GM19025 (cell line): Measurements from ENCODE around the gene GALE.
A peak's percentile ranks its signal among the peaks of the same experiment; 100 is the strongest.
"Not testable (repeated sequence)": the region's sequence is repeated elsewhere in the genome, so short reads cannot be mapped to it uniquely, and the experiment has no call there.

Experiments
- ATAC-seq: cut with Tn5 transposase; IDR thresholded peaks from one replicate; pipeline ENCODE4 v1.9.1; 2021; ENCODE audit warnings: mild to moderate bottlenecking, low read depth, moderate library complexity; ENCODE audit not compliant: unreplicated experiment

The GALE gene

DNA sequence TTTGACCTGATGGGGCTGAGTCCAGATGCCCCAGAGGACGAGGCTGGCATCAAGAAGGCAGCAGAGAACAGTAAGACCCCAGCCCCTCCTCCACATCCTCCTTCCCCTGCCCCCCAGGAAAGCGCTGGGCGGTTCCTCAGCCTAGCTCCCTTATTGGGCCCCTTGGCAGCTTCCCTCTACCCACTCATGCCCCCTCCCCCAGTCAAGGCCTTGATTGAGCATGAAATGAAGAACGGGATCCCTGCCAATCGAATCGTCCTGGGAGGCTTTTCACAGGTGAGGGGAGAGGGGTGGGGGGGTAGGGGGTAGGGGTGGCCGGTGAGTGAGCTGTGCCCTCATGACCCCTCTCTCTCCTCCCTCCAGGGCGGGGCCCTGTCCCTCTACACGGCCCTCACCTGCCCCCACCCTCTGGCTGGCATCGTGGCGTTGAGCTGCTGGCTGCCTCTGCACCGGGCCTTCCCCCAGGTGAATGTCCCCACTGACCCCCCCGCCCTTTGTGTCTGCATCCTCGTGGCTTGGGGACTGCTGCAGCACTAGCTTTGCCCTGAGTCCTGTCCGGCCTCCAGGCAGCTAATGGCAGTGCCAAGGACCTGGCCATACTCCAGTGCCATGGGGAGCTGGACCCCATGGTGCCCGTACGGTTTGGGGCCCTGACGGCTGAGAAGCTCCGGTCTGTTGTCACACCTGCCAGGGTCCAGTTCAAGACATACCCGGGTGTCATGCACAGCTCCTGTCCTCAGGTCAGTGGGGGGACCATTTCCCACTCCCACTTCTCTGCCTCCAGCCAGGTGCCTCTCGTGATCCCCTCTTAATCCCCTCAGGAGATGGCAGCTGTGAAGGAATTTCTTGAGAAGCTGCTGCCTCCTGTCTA is 6.5 kb downstream of the GALE start:
- ATAC-seq, result no peak

GRCh38 chr1:23793018-23793781 is 7.4 kb downstream of the GALE start:
- no peak for ATAC-seq

DNA sequence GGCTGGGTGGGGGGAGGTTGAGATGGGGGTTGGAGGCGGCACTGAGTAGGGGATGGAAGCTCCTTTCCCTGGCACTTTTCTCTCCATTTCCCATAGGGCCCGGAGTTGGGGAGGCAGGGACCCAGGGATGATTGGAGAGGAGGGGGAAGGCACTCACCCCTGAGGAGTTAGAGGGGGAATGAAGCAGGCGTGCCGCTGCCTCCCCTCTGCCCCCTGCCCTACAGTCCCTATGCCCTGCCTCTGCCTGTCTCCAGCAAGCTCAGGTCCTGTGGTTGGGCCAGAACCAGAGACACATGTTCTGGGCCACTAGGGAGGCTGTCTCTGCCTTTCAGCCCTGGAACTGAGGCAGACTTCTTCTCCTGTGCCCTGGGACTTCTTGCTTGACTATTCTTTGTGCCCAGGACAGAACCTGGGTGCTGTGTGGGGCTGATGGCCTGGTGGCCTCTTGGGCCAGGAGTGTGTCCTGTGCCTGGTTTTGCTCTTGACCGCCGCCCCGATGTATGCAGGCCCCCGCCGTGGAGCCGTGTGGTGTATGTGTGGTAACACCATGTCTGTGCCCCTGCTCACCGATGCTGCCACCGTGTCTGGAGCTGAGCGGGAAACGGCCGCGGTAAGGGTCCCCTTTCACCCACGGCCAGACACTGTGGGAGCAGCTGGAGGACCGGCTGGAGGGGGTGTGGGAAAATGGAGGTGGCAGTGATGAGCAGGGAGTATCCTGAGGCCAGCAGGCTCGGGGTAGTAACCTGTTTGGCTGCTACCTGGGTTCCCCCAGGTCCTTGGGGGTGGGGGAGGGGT is 8.2 kb downstream of the GALE start:
- ATAC-seq, result no peak

- ATAC-seq, result no peak
Measured at GRCh38 chr1:23791516-23792047, 9.0 kb downstream of the GALE start.

DNA sequence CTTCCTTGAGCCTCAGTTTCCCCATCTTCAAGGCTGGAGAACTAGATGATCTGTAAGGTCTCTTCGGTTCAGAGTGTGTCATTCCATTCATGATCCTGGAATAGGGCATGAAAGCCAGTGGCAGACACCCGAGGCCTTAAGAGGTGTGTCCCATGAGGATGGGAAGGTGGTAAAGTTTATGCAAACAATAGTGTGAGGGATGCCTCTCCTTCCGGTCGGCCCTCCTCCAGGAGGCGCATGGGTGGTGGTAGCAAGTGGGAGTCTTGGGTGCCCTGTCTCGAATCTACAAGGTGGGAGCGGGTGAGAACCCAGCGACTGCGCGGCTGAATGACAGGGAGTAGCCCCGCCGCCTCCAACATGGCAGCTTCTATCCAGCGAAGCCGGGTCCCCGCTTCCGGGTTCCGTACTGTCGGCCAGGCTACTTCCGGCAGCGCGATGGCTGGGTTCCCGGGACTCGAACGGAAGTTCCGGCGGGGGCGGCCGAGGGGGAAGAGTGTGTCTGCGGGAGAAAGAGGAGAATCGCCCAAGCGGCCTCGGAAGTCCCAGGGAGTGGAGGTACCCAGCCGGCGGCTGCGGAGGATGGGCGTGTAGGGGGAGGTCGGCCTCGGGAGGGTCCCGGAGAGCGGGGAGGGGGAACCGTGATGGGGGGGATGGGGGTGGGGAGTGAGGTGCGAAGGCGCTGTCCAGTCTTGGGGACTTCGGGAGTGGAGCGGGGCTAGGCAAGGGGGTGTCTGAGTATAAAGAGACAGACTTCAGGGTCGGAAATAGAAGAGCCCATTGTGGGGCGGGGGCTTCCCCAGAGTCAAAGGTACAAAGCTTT is 9.6 kb downstream of the GALE start, which contains the start of gene LYPLA2:
LYPLA2 (plus strand) TSS at position 450 of the 820 bp plus-strand sequence. CDS start 1,538 bp downstream, outside the sequence.
- peak; percentile 76 for ATAC-seq

GRCh38 chr1:23788695-23789094 is 11.9 kb downstream of the GALE start:
- ATAC-seq, result no peak

- ATAC-seq, result no peak
Measured at GRCh38 chr1:23787701-23788100, 12.9 kb downstream of the GALE start.

DNA sequence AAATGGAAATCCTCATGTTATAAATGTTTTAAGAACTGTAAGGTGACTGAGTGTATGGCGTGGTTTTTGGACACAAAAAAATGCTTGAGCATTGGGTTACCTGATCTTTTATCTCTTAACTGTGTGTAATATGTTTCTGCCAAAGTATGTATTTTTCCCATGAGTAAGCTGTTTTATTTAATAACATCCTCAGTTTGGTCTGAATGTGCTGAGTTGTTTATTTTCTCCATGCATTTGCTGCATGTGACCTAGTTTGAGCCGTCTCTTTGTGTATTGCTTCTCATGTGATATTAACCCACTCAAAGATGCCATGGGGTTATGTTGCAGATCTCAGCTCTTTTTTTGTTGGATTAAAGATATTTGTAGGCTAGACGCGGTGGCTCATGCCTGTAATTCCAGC is 15.7 kb downstream of the GALE start:
- no peak for ATAC-seq

DNA sequence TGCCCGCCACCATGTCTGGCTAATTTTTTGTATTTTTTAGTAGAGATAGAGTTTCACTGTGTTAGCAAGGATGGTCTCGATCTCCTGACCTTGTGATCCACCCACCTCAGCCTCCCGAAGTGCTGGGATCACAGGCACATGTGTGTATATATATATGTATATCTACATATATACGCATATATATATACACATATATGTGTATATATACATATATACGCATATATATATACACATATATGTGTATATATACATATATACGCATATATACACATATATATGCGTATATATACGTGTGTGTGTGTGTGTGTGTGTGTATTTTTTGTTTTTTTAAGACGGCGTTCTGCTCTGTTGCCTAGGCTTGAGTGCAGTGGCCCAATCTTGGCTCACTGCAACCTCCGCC is 17.4 kb downstream of the GALE start:
- ATAC-seq, result not testable (repeated sequence)

- no peak for ATAC-seq
Measured at GRCh38 chr1:23779826-23780371, 20.7 kb downstream of the GALE start.

DNA sequence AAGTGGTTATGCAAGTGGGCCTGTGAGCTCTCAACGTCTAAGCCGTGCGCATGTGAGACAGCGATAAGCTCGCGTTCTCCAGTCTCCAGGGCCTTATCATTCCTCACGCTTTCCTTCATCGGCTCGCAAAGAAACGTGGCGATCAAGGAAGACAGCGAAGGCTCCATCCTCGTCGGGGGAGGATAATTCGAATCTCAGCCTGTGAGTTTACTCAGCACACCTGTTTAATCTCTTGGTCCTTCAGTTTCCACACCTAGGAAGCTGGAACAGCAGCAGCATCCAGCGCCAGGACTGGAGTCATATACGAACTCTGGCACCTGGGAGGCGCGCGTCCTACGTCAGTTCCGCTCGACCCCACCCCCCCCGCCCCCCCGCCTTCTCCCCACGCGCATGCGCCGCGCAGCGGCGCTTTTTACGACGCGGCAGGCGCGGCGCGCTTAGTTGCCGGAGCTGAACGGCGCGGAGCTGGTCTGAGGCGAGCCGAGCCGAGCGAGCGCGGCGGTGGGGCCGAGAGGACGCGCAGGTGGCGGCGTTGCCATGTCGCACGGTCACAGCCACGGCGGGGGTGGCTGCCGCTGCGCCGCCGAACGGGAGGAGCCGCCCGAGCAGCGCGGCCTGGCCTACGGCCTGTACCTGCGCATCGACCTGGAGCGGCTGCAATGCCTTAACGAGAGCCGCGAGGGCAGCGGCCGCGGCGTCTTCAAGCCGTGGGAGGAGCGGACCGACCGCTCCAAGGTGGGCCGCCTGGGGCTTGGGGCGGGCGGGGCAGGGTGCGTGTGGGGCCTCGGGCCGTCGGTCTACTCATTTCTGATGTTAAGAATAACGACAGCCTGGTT is 22.4 kb downstream of the GALE start, which contains the start of gene PITHD1:
PITHD1 (plus strand) TSS at position 440 of the 836 bp plus-strand sequence; CDS start at position 538, 98 bp downstream.
- ATAC-seq, result peak; percentile 68

- no peak for ATAC-seq
Measured at GRCh38 chr1:23776217-23776616, 24.3 kb downstream of the GALE start.

DNA sequence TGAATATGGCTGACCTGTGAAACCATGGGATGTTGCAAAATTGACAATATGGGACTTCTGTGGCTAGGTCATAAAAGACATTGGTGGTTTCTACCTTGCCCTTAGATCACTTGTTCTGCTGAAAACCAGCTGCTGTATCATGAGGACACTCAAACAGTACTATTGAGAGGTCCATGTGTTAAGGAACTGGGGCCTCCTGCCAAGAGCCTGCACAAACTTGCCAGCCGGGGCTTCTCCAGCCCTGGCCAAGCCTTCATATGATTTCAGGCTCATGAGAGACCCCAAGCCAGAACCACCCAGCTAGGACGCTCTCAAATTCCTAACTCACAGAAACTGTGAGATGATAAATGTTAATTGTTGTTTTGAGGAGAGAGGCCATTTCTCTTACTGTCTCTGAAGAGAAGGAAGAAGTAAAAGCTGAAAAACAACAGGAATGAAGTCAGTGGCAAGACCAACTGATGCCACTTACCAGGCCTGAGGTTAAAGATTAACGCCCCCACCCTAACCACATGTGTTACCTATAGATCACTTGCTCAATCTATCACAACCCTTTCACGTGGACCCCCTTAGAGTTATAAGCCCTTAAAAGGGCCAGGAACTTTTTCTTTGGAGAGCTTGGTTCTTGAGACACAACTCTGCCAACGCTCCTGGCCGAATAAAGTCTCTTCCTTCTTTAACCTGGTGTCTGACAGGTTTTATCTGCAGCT is 26.2 kb downstream of the GALE start:
- ATAC-seq, result no peak

- ATAC-seq, result no peak
Measured at GRCh38 chr1:23772854-23773242, 27.7 kb downstream of the GALE start.

GRCh38 chr1:23772049-23772853 is 28.3 kb downstream of the GALE start:
- ATAC-seq, result no peak

GRCh38 chr1:23768733-23769132 is 31.8 kb downstream of the GALE start:
- no peak for ATAC-seq

DNA sequence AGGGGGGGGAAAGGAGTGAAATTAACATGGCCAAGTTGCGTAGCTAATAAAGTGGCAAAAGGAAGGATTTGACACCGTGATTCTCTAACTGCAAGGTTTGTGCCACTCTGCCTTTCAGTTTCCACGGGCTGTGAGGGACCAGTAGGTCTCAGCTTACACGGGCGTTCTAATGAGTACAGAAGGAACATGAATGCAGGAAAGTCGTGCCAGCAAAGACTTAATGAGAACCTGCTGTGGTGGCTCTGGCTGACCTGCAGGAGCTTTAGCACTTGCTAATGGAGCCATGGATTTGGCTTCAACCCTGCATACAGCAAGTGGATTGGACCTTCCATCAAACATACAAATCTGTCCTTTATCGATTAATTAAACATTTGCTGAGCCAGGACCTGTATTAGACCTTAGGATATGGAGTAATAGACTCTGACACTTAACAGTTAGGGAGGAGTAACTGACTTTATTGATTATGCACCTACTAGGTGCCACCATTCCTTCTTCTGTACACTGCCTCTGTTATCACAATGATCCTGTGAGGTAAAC is 37.4 kb downstream of the GALE start:
- ATAC-seq, result no peak
